ENCODE data around the gene TSPEAR.
"Not testable (repeated sequence)": the region's sequence is repeated elsewhere in the genome, so short reads cannot be mapped to it uniquely, and the experiment has no call there.

Gene TSPEAR

DNA sequence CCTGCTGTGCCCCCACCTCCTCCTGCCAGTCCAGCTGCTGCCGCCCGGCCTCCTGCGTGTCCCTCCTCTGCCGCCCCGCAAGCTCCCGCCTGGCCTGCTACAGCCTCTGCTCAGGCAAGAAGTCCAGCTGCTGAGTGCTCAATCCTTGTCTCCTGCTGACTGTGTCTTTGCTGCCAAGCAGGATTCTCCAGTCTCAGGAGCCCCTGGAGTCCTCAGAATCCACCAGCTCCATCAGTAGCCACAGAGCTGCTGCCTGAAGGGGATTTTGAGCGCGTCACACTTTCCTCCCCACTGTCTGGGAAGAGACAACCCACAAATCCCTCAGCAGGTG is 64.2 kb downstream of the TSPEAR start:
- DNase-seq: no peak

DNA sequence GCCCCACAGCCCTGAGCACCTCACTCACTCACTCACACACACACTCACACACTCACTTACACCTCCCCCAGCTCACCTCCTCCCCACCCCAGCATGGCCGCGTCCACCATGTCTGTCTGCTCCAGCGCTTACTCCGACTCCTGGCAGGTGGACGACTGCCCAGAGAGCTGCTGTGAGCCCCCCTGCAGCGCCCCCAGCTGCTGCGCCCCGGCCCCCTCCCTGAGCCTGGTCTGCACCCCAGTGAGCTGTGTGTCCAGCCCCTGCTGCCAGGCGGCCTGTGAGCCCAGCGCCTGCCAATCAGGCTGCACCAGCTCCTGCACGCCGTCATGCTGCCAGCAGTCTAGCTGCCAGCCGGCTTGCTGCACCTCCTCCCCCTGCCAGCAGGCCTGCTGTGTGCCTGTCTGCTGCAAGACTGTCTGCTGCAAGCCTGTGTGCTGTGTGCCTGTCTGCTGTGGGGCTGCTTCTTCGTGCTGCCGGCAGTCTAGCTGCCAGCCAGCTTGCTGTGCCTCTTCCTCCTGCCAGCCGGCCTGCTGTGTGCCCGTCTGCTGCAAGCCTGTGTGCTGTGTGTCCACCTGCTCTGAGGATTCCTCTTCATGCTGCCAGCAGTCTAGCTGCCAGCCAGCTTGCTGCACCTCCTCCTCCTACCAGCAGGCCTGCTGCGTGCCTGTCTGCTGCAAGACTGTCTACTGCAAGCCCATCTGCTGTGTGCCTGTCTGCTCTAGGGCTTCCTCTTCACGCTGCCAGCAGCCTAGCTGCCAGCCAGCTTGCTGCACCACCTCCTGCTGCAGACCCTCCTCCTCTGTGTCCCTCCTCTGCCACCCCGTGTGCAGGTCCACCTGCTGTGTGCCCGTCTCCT is 64.8 kb downstream of the TSPEAR start, which contains the start of gene KRTAP10-11:
Gene KRTAP10-11, plus strand, starts transcription at position 49 of the 856 bp plus-strand sequence. Its CDS starts 45 bp downstream, at position 94.
- not testable (repeated sequence) for DNase-seq

DNA sequence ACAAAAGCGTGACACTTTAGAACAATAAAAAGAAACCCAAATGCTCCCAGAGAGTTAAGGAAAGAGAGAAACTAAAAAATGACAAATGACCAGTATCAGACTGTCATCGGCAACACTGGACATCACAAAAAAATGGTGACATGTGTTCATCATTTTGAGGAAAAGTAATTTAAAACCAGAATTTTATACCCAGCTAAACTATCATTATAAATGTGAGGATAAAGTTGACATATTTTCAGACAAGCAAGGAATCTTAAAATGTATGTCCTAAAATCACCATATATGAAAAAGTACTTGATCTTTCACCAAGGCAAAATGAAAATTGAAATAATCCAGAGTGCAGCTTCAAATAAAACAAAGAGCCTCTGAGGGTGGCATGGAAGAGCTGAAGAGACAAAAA is 66.5 kb downstream of the TSPEAR start:
- no peak for DNase-seq

DNA sequence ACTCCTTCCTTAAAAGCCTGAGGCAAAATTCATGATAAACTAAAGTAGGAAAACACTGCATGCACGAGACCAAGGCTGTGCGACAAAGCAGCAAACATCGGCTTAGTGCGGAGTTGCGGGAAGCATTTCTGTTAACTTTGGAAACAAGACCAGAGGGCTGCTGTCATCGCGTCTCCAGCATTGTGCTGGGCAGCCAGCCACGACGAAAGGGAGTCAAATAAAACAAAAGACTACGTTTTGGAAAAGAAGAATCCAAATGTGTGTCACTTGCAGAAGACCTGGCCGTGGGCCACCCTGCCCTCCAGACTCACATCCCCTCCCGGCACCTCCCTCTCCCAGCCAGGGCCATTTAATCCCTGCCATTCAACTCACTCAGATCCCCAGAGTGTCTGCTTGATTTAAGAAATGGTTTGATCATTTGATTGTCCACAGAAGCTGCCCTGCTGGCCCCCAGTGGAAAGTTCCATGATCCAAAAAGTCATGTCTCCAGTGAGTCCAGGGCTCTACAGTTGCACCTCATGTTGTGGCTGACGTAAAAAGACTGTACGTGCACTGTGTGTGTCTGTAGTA is 67.5 kb downstream of the TSPEAR start:
- DNase-seq: no peak

DNA sequence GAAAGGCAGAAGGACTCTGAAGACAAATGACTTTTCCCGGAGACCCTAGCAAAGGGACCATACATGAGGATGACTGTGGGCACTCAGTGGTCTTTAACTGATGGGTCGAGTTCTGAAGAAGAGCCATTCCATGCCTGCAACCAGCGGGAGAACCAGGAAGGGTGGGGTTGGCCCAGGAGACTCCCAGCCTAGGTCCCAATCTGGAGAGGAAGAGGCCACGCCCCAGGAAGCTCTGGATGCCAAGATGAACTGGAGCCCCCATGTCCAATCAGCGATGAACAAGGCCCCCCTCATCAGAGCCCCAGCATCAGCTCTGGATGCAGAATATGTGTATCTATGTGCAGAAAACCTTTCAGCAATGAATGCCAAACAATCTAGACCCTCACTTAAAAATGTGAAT is 70.6 kb downstream of the TSPEAR start:
- DNase-seq: no peak

DNA sequence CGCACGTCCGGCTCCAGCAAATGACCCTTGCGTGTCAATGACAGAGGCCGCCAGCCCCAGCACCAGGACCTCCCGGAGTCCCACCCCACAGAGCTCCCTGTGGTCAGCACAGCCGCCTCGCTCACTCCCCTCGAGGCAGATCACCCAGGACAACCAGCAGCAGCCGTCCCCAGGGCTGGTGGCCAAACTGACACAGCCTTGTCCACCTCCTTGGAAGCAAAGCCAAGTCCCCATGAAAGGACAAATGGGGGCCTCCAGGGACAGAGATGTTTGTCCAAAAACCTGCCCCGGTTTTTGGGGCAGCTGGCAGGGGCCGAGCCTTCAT is 72.1 kb downstream of the TSPEAR start:
- no peak for DNase-seq

DNA sequence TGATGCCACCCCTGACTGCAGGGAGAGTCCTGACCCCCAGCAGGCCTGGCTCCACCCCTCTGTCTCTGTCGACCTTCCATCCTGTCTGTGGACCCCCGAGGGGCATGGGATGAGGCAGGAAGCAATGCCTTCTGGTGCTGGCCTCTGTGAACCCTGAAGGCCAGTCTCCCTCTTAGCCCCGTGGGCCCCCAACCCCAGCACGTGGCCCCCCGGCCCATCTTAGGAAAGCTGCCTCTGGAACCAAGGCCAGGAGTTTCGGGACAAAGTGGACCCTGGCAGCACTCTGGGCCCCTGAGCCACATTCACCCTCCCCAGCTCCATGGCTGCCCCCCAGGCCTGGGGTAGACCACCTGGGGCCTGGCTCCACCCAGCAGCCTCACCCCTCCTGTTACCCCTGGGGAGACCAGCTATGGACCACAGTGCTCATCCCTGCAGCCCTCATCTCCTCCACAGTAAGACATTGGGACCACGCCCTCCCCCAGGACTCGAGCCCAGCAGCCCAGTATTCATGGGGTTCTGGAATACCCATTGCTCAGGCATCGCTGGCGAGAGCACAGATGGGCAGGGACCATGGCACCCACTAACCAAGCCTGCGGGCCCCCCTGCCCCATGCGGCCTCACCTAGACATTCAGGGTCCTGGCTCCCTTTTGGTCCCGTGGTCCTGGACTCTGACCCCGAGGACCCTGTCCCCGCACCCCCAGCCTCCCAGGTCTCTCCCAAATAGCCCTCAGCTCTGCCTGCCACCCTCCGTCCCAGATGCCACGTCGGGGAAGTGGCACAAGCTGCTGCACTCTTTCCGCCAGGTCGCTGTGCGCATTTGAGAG is 72.7 kb downstream of the TSPEAR start:
- DNase-seq: not testable (repeated sequence)

DNA sequence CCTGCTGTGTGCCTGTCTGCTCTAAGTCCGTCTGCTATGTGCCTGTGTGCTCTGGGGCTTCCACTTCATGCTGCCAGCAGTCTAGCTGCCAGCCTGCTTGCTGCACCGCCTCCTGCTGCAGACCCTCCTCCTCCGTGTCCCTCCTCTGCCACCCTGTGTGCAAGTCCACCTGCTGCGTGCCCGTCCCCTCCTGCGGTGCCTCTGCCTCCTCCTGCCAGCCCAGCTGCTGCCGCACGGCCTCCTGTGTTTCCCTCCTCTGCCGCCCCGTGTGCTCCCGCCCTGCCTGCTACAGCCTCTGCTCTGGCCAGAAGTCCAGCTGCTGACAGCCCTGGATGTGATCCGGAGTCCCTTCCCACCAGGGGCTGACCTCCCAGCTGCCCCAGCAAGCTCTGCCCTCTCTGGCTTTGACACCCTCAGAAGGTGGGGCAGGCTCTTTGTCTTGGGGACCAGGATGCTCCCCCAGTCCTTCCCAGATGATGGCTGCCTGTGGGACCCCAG is 73.5 kb downstream of the TSPEAR start:
- not testable (repeated sequence) for DNase-seq

DNA sequence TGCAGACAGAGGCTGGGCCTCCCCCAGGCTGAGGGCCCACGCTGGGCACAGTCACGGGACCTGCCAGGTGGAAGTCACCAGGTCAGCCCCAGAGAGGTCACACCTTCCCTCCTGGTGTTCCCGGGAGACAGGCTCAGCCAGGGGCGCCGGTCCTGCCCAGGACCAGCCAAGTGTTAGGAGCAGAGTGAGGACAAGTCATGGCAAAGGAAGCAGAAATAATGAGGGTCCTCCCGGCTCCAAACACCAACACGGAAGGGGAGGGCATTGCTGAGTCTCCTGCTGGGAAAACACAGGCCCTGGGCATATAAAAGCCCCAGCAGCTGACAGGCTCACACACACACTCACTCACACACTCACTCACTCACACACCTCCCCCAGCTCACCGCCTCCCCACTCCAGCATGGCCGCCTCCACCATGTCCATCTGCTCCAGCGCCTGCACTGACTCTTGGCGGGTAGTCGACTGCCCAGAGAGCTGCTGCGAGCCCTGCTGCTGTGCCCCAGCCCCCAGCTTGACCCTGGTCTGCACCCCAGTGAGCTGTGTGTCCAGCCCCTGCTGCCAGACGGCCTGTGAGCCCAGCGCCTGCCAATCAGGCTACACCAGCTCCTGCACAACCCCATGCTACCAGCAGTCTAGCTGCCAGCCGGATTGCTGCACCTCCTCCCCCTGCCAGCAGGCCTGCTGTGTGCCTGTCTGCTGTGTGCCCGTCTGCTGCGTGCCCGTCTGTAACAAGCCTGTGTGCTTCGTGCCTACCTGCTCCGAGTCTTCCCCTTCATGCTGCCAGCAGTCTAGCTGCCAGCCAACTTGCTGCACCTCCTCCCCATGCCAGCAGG is 74.1 kb downstream of the TSPEAR start, which contains the start of gene KRTAP10-10:
Gene KRTAP10-10, plus strand, starts transcription at position 339 of the 833 bp plus-strand sequence. Its CDS starts 62 bp downstream, at position 401.
- no peak for DNase-seq

DNA sequence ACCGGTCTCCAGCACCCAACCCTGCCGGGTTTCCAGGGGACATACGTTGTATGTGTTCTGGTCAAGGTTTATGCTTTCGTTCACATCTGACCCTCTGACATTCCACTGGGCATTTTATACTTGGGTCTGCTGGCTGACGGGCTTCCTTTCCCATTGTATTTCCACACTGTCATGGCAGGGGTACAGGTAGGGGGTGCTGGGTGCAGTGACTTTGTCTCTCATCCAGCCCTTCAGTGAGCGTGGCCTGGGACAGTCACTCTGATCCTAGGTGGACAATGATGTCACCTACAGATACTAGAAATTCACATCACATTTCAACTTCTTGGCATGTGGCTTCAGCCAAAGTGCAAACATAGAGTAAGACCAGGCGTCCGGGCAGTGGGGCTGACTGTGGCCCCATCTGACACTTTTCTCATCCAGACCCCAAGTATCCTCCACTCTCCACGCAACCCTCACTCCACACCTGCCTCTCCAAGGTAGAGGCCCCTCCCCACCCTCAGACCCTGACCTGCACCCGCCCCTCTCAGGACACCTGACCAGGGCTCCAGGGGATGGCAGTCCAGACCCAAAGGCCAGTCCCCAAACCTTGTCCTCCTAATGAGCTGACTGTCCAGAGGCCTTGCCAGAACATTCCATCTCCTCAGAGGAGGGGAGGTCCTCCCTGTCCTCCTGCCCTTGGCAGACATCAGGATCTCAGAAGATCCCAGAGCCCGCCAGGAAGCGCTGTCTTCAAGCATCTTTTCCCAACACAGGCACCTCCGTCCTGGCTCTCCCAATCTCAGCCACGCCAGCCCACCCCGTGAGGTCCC is 75.0 kb downstream of the TSPEAR start:
- no peak for DNase-seq

DNA sequence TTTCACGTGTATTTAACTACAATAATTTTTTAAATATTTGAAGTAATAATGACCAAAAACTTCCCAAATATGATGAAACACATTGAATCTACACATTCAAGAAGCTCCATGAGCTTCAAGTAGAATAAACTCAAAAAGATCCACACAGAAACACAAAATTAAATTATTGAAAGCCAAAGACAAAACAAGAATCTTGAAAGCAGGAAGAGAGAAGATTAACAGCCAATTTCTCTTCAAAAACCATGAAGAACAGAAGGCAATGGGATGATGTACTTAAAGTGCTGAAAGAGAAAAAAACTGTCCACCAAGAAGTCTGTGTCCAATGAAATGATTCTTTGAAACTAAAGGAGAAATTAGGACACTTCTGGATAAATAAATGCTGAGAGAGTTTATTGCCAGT is 79.3 kb downstream of the TSPEAR start:
- DNase-seq: no peak

DNA sequence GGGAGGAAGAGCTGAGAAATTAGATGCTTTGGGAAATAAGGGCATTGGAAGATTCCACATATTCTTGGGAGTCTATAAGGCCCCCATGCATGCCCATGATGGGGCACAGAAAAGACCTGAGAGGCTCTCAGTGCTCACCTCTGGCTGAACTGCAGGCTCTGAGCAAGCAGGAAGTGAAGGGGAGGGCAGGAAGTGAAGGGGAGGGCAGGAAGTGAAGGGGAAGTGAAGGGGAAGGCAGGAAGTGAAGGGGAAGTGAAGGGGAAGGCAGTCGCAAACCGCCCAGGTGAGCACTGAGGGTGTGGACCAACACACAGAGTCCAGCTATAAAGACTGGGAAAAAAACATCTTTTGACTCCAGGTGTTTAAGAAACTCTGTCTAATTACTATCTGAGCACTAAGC is 80.9 kb downstream of the TSPEAR start:
- DNase-seq: no peak

DNA sequence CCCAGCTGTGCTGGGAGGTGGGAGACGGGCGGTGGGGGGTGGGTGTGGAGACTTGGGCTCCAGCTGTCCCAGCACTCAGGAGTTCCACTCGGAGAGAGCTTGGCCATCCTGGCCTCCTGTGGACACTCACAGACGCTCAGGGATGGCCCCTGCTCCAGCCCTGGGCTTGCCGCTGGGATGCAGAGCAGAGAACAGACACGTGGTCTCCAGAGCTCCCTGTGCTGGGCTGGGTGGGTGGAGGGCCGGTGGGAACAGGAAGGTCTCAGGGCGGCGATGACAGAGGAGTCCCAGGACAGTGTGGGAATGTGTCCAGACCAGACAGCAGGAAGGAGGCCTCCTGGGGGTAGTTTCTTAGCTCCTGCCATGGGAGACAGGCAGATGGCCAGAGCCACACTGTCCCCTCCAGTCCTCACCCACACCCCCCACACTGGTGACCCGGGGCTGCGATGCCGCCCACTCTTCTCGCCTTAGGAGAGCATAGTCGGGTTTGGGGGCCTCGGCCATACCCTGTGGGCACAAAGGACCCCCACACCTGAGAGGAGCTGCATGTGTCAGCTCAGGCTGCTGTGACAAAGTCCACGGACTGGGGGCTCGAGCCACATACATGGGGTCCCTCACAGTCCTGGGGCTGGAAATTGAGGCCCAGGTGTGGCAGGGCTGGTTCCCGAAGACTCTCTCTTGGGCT is 82.5 kb downstream of the TSPEAR start:
- no peak for DNase-seq

DNA sequence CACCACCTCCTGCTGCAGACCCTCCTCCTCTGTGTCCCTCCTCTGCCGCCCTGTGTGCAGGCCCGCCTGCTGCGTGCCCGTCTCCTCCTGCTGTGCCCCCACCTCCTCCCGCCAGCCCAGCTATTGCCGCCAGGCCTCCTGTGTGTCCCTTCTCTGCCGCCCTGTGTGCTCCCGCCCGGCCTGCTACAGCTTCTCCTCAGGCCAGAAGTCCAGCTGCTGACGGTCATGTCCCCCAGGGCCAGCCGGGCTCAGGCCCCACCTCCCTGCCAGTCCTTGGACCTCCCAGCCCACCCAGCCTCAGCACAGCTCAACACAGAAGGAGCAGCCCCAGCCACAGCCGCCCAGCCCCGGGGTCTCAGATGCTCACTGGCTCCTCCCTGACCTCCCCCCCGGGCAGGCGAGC is 83.5 kb downstream of the TSPEAR start:
- not testable (repeated sequence) for DNase-seq

DNA sequence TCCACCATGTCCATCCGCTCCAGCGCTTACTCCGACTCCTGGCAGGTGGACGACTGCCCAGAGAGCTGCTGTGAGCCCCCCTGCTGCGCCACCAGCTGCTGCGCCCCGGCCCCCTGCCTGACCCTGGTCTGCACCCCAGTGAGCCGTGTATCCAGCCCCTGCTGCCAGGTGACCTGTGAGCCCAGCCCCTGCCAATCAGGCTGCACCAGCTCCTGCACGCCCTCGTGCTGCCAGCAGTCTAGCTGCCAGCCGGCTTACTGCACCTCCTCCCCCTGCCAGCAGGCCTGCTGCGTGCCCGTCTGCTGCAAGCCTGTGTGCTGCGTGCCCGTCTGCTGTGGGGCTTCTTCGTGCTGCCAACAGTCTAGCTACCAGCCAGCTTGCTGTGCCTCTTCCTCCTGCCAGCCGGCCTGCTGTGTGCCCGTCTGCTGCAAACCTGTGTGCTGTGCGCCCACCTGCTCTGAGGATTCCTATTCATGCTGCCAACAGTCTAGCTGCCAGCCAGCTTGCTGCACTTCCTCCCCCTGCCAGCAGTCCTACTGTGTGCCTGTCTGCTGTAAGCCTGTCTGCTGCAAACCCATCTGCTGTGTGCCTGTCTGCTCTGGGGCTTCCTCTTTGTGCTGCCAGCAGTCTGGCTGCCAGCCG is 84.1 kb downstream of the TSPEAR start:
- DNase-seq: not testable (repeated sequence)

DNA sequence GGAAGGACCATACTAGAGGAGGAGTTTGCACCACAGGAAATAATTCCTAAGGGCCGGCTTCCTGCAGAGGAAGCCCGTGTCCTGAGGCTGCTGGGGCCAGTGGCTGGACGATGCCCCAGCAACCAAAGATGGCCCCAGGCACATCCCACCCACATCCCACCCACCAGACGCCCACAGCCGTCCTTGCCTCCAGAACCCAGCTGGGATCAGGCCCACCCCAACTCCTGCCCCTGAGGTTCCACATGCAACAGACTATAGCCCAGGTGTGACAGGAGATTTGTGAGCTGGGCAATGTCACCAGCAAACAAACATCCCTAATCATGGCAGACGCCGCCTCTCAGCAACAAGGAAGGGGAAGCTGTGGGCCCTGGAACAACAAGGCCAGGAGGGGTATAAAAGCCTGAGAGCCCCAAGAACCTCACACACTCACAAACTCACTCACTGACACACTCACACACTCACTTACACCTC is 84.7 kb downstream of the TSPEAR start, which contains the start of gene KRTAP10-9:
Gene KRTAP10-9, plus strand, starts transcription at position 421 of the 471 bp plus-strand sequence. CDS start 79 bp downstream, outside the sequence.
- no peak for DNase-seq

DNA sequence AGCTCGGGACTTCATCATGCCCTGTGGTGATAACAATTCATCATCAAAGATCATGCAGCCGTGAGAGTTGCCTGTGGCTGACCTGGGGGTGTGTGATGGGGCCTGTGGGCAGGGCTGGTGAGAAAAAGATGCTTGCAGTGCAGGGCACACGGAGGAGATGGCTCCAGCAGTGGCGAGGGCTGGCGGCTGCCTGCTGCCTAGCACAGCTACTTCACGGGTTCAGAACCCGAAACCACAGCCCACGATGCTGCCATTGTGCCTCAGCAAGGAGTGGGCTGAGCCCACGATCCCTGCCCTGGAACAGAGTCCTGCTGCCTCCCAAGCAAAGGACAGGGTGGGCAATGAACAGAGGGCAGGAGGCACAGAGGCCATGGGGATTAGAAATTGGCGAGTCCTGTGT is 85.1 kb downstream of the TSPEAR start:
- DNase-seq: no peak

DNA sequence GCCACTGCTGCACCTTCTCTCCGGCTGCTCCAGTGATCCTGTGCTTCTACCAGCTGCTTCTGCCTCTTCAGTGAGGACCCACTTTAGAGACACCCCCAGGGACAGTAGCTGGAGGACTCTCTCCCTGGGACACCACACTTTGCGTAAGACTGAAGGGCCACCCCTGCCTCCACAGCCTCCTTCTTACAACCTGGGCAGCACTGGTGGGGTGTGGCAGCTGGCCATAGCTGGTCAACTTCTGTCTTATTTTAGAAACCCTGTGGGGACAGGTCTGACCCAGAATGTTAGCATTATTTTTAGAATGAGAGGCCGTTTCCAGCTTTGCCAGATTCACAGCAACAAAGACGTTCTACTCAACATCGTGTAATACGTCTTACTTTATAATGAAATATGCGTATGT is 85.6 kb downstream of the TSPEAR start:
- DNase-seq: no peak

DNA sequence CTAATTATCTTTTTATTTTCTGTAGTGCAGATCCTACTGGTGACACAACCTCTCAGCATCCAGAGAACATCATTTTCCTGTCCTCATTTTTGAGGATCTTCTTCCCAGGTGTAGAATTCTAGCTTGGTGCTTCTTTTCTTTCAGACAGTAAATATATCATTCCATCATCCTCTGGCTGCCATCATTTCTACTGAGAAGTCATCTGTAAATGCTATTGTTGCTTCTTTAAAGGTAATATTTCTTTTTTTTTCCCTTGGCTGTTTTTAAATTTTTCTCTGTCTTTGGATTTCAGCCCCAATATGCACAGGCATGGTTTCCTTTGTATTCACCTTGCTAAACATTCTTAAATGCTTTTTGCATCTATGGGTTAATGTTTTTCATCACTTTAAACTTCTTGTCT is 87.8 kb downstream of the TSPEAR start:
- DNase-seq: no peak

DNA sequence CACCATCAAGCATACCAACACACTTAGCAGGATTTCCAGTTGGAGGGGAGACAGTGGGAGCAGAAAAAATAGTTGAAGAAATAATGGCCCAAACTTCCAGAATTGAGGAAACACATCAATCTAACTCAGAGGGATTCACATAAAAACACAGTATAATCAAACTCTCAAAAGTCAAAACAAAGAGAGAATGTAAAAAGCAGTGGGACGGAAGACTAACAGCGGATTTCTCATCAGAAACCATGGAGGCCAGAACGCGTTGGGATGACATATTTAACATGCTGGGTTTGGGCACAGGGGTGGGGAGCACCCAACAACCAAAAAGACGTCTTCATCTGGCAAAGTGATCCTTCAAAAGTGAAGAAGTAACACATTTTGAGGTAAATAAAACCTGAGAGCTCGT is 91.5 kb downstream of the TSPEAR start:
- DNase-seq: no peak
